Adrenal gland (tissue), 5 donors: Measurements from ENCODE around the gene APOO.

Experiments
- POLR2A ChIP-seq, 2 donors: fragments of 450-650 bp; IDR thresholded peaks; one replicate each; pipeline ENCODE4 v1.6.1; 2017; ENCODE audit warnings: antibody characterized with exemption in 2 of 2, mild to moderate bottlenecking in 2 of 2, moderate library complexity in 1 of 2
- TF ChIP-seq, protein P1 (sequence below), 6 experiments: fragments of 450-650 bp in 4 of 6; fragments of 200-600 bp in 2 of 6; sonication (generic) in 1 of 6; IDR thresholded peaks; 1 replicate in 5 of 6; 2 replicates in 1 of 6; pipeline versions ENCODE4 v1.5.1 to v1.8.0; 2016 to 2021; ENCODE audit warnings: antibody characterized with exemption in 6 of 6, mild to moderate bottlenecking in 2 of 6, moderate library complexity in 1 of 6
- donor health status: DM: no; HTN: no; CAD: no.

DNA sequence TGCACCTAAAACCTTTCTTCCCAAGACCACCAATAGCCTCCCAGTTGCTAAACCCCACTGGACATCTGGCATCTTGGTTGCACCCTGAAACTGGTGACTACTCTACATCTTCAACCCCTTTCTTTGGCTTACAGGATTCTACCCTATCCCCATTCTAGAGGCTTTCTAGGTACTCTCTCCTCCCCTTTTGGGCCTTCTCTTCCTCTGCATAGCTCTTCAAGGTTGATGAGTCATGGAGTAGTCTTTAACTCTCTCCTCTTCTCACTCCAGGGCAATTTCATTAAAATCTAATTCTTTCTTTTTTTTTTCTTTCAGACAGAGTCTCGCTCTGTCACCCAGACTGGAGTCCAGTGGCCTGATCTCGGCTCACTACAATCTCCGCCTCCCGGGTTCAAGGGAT, 16.8 kb downstream of the APOO start:
- TF ChIP-seq, protein P1, sequence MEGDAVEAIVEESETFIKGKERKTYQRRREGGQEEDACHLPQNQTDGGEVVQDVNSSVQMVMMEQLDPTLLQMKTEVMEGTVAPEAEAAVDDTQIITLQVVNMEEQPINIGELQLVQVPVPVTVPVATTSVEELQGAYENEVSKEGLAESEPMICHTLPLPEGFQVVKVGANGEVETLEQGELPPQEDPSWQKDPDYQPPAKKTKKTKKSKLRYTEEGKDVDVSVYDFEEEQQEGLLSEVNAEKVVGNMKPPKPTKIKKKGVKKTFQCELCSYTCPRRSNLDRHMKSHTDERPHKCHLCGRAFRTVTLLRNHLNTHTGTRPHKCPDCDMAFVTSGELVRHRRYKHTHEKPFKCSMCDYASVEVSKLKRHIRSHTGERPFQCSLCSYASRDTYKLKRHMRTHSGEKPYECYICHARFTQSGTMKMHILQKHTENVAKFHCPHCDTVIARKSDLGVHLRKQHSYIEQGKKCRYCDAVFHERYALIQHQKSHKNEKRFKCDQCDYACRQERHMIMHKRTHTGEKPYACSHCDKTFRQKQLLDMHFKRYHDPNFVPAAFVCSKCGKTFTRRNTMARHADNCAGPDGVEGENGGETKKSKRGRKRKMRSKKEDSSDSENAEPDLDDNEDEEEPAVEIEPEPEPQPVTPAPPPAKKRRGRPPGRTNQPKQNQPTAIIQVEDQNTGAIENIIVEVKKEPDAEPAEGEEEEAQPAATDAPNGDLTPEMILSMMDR (IDR thresholded peaks at IDR 0.05) = no peak
- no peak for TF ChIP-seq POLR2A (IDR thresholded peaks at IDR 0.05)
